IMR-90 (cell line): ENCODE measurements around the gene TBC1D12. TPM values are rescaled to one million over a fixed set of nuclear protein-coding genes. Genes with fewer than 3 reads are reported as not detected.

Experiments
- ATAC-seq: fragments of 200-7000 bp; cut with Tn5 transposase; 2 replicates; pipeline ENCODE4 v1.9.1; 2020; ENCODE audit warnings: low read depth, mild to moderate bottlenecking, moderate library complexity
- BruUV-seq: library from RNA; stranded (reverse); fragments of 400-500 nt; replicated peaks from 2 replicates; lab custom pipeline; 2021; lab: Mats Ljungman, UMichigan
- CTCF ChIA-PET: fragments of 300-600 bp; formaldehyde crosslinking; extraction: SDS; loops from one replicate; lab custom pipeline; 2021; ENCODE audit warnings: antibody characterized with exemption; lab: Yijun Ruan, JAX
- POLR2A ChIA-PET: fragments of 300-600 bp; sonication (Branson Sonifier 250); formaldehyde crosslinking; loops from one replicate; lab custom pipeline; 2022; ENCODE audit warnings: antibody characterized with exemption; ENCODE audit not compliant: unreplicated experiment; lab: Charles Lee
- DNase-seq: peaks from one replicate; pipeline ENCODE4 v3.0.0; 2013
- H2AFZ ChIP-seq: replicated peaks from 2 replicates; pipeline ENCODE3; 2013; ENCODE audit warnings: low read length, mild to moderate bottlenecking; ENCODE audit not compliant: poor library complexity
- H2AK5ac ChIP-seq: 2 replicates; pipeline ENCODE4 v1.6.1; 2013; ENCODE audit warnings: low read depth, low read length, inconsistent platforms
- H2AK9ac ChIP-seq: replicated peaks from 2 replicates; pipeline ENCODE3; 2013; ENCODE audit warnings: mild to moderate bottlenecking, low read depth, low read length, moderate library complexity; ENCODE audit not compliant: poor library complexity
- H2BK120ac ChIP-seq: 2 replicates; pipeline ENCODE4 v1.6.1; 2013; ENCODE audit warnings: low read depth, low read length, inconsistent platforms
- H2BK15ac ChIP-seq: 3 replicates; pipeline ENCODE4 v1.6.1; 2013; ENCODE audit warnings: low read depth, low read length, inconsistent platforms
- H2BK20ac ChIP-seq: 2 replicates; pipeline ENCODE4 v1.6.1; 2013; ENCODE audit warnings: low read depth, mild to moderate bottlenecking, inconsistent platforms, low read length, moderate library complexity
- H2BK5ac ChIP-seq: 2 replicates; pipeline ENCODE4 v1.6.1; 2013; ENCODE audit warnings: mild to moderate bottlenecking, low read depth, low read length, inconsistent platforms; ENCODE audit not compliant: poor library complexity, severe bottlenecking
- H3K14ac ChIP-seq: replicated peaks from 2 replicates; pipeline ENCODE4 v1.6.1; 2013; ENCODE audit warnings: low read depth, low read length, inconsistent platforms
- H3K18ac ChIP-seq: 2 replicates; pipeline ENCODE4 v1.6.1; 2013; ENCODE audit warnings: low read depth, low read length, control low read depth
- H3K23ac ChIP-seq: 2 replicates; pipeline ENCODE4 v1.6.1; 2013; ENCODE audit warnings: low read depth, low read length, inconsistent platforms
- H3K27ac ChIP-seq: 2 replicates; pipeline ENCODE4 v1.5.1; 2013; ENCODE audit warnings: mild to moderate bottlenecking, control low read depth, low read length; ENCODE audit not compliant: insufficient read depth
- H3K27me3 ChIP-seq: 2 replicates; pipeline ENCODE4 v1.6.1; 2013; ENCODE audit warnings: low read length; ENCODE audit not compliant: control insufficient read depth, insufficient read depth
- H3K36me3 ChIP-seq: 2 replicates; pipeline ENCODE4 v1.6.1; 2013; ENCODE audit warnings: low read length, mixed read lengths; ENCODE audit not compliant: control insufficient read depth, insufficient read depth
- H3K4ac ChIP-seq: 2 replicates; pipeline ENCODE4 v1.6.1; 2013; ENCODE audit warnings: low read depth, low read length, inconsistent platforms
- H3K4me1 ChIP-seq: 2 replicates; pipeline ENCODE4 v1.6.1; 2013; ENCODE audit warnings: low read length, mixed read lengths; ENCODE audit not compliant: control insufficient read depth, insufficient read depth
- H3K4me2 ChIP-seq: 2 replicates; pipeline ENCODE4 v1.6.1; 2013; ENCODE audit warnings: low read depth, mild to moderate bottlenecking, control low read depth, low read length, moderate library complexity
- H3K4me3 ChIP-seq: 2 replicates; pipeline ENCODE4 v1.5.1; 2013; ENCODE audit warnings: low read depth, mild to moderate bottlenecking, control low read depth, low read length, moderate library complexity; ENCODE audit not compliant: insufficient read depth
- H3K56ac ChIP-seq: 2 replicates; pipeline ENCODE4 v1.6.1; 2013; ENCODE audit warnings: low read length, inconsistent platforms; ENCODE audit not compliant: insufficient read depth; ENCODE audit errors: extremely low read depth
- H3K79me1 ChIP-seq, 2 experiments: 2 replicates each; pipeline ENCODE4 v1.6.1; 2013; ENCODE audit warnings: low read length in 2 of 2, inconsistent platforms in 1 of 2, low read depth in 1 of 2
- H3K9ac ChIP-seq: 2 replicates; pipeline ENCODE4 v1.6.1; 2013; ENCODE audit warnings: low read depth, low read length, control low read depth
- H3K9me1 ChIP-seq: 2 replicates; pipeline ENCODE4 v1.6.1; 2013; ENCODE audit warnings: low read length, inconsistent platforms; ENCODE audit not compliant: insufficient read depth
- H3K9me3 ChIP-seq: 2 replicates; pipeline ENCODE4 v1.6.1; 2013; ENCODE audit warnings: low read length; ENCODE audit not compliant: control insufficient read depth, insufficient read depth
- H4K20me1 ChIP-seq: 2 replicates; pipeline ENCODE4 v1.6.1; 2013; ENCODE audit warnings: low read length, inconsistent platforms; ENCODE audit not compliant: insufficient read depth
- H4K5ac ChIP-seq: 2 replicates; pipeline ENCODE4 v1.6.1; 2013; ENCODE audit warnings: mild to moderate bottlenecking, low read depth, low read length, control low read depth
- H4K8ac ChIP-seq, 2 experiments: 2 replicates each; pipeline ENCODE4 v1.6.1; 2013; ENCODE audit warnings: low read depth in 2 of 2, low read length in 2 of 2, control low read depth in 1 of 2, inconsistent platforms in 1 of 2
- H4K91ac ChIP-seq: 2 replicates; pipeline ENCODE4 v1.6.1; 2013; ENCODE audit warnings: low read depth, low read length, inconsistent platforms; ENCODE audit not compliant: insufficient read depth
- BHLHE40 ChIP-seq: fragments of 150-350 bp; IDR thresholded peaks from 2 replicates; pipeline ENCODE4 v1.6.1; 2016; ENCODE audit warnings: mild to moderate bottlenecking, low read depth, low read length
- CHD1 ChIP-seq: IDR thresholded peaks from 2 replicates; pipeline ENCODE4 v1.6.1; 2012; ENCODE audit warnings: low read depth, low read length, improper control_type of control experiment
- CTCF ChIP-seq: conservative IDR thresholded peaks from 2 replicates; pipeline ENCODE4 v1.5.1; 2012; ENCODE audit warnings: mild to moderate bottlenecking, low read depth, low read length, improper control_type of control experiment
- MAFK ChIP-seq: IDR thresholded peaks from 2 replicates; pipeline ENCODE4 v1.6.1; 2012; ENCODE audit warnings: low read depth, low read length, improper control_type of control experiment
- NFE2L2 ChIP-seq: fragments of 150-350 bp; IDR thresholded peaks from 2 replicates; pipeline ENCODE4 v1.6.1; 2016; ENCODE audit warnings: low read depth, mild to moderate bottlenecking, low read length
- RAD21 ChIP-seq: IDR thresholded peaks from 2 replicates; pipeline ENCODE4 v1.6.1; 2012; ENCODE audit warnings: low read length, improper control_type of control experiment
- RCOR1 ChIP-seq: IDR thresholded peaks from 2 replicates; pipeline ENCODE4 v1.6.1; 2012; ENCODE audit warnings: mild to moderate bottlenecking, low read length, improper control_type of control experiment; ENCODE audit not compliant: insufficient replicate concordance
- SMC3 ChIP-seq: fragments of 150-350 bp; IDR thresholded peaks from 2 replicates; pipeline ENCODE4 v1.6.1; 2016; ENCODE audit warnings: low read depth, mild to moderate bottlenecking, antibody characterized with exemption, low read length, moderate library complexity
- dilution Hi-C: fragments of 300-500 bp; cut with HindIII; formaldehyde crosslinking; loops from one replicate; pipeline ENCODE4 v1.14.3; 2018; ENCODE audit warnings: low sequenced_read_pairs; ENCODE audit not compliant: unreplicated experiment
- in situ Hi-C: fragments of 300-500 bp; cut with MboI; formaldehyde crosslinking; loops from 3 replicates; pipeline ENCODE4 v1.14.3; 2019; ENCODE audit warnings: low sequenced_read_pairs, inconsistent platforms, mixed read lengths
- intact Hi-C: fragments of 100-400 bp; cut with micrococcal nuclease; formaldehyde crosslinking; loops from 2 replicates; pipeline ENCODE4 v1.10.0; 2022
- polyA plus RNA-seq, 3 experiments: library from polyadenylated mRNA; depleted of rRNA; stranded (reverse); fragments of >200 nt; gene quantifications; 2 replicates each; pipeline ENCODE4 v1.2.3, GENCODE V29; 2012; ENCODE audit warnings: low replicate concordance in 1 of 3
- total RNA-seq: library from RNA; depleted of rRNA; stranded (reverse); fragments of >200 nt; gene quantifications from 2 replicates; pipeline ENCODE4 v1.2.3, GENCODE V29; 2012

The TBC1D12 gene
- total and polyA plus RNA-seq, 2 of the 4 experiments (the other 2 are of a cell fraction), result 1.9 to 5.4 TPM

DNA sequence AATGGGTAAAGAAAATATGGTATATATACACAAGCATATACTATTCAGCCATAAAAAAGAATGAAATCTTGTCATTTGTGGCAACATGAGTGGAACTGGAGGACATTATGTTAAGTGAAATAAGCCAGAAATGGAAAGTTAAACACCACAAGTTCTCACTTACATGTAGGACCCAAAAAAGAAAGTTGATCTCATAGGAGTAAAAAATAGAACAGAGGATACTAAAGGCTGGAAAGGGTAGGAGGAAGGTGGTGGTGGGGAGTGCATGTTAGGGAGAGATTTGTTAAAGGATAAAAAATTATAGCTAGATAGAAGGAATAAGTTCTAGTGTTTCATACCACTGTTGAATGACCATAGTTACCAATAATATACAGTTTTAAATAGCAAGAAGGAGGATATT, 48.4 kb downstream of the TBC1D12 start:
- no peak overlapping the region for H2BK5ac ChIP-seq
- dilution Hi-C loops, result no loop called here
- H3K79me1 ChIP-seq, result peaks cover 0 to 5% of the 10 kb centered on the region in 2 experiments; a peak in 1 of 4 replicates
- H2AK5ac ChIP-seq, result no peak overlapping the region
- in situ Hi-C loops, result no loop called here
- ChIA-PET CTCF (no interaction called here), POLR2A (no interaction called here)
- DNase-seq, result no peak
- no peak overlapping the region for H4K91ac ChIP-seq
- no peak for ATAC-seq
- peaks cover 3% of the 10 kb centered on the region; the same call in 1 of the 2 replicates for H3K9me3 ChIP-seq
- H3K36me3 ChIP-seq, result no peaks in the 10 kb centered on the region
- H3K27ac ChIP-seq, result no peak overlapping the region
- no peak overlapping the region for H2AK9ac ChIP-seq
- no peak overlapping the region for H3K4me2 ChIP-seq
- H4K8ac ChIP-seq, result no peak overlapping the region
- no peak overlapping the region for H4K5ac ChIP-seq
- intact Hi-C loops, result no loop called here
- no peak overlapping the region for H3K23ac ChIP-seq
- H2AFZ ChIP-seq, result no peak overlapping the region
- no peak overlapping the region for H3K14ac ChIP-seq
- H2BK120ac ChIP-seq, result no peak overlapping the region
- BruUV-seq, result no TSS peak
- H3K9ac ChIP-seq, result no peak overlapping the region
- TF ChIP-seq CHD1 (no peak), RCOR1 (no peak), RAD21 (no peak), BHLHE40 (no peak), SMC3 (no peak), NFE2L2 (no peak), CTCF (no peak), MAFK (no peak)
- no peak overlapping the region for H3K18ac ChIP-seq
- H3K4me3 ChIP-seq, result no peak overlapping the region
- H3K27me3 ChIP-seq, result no peaks in the 10 kb centered on the region
- H2BK15ac ChIP-seq, result no peak overlapping the region
- H2BK20ac ChIP-seq, result no peak overlapping the region
- H3K56ac ChIP-seq, result no peak overlapping the region
- no peaks in the 10 kb centered on the region for H3K4me1 ChIP-seq
- no peaks in the 10 kb centered on the region for H4K20me1 ChIP-seq
- no peak overlapping the region for H3K4ac ChIP-seq
- no peaks in the 10 kb centered on the region for H3K9me1 ChIP-seq
